ENCODE results near the gene MEIOC. TPM values are rescaled to one million over a fixed set of nuclear protein-coding genes. Genes with fewer than 3 reads are reported as not detected.

Gene MEIOC
- total and polyA plus RNA-seq, 2 of the 8 experiments (the other 6 are each of a cell fraction or from before 2014, with no cell fraction given): 4.2 to 4.8 TPM

DNA sequence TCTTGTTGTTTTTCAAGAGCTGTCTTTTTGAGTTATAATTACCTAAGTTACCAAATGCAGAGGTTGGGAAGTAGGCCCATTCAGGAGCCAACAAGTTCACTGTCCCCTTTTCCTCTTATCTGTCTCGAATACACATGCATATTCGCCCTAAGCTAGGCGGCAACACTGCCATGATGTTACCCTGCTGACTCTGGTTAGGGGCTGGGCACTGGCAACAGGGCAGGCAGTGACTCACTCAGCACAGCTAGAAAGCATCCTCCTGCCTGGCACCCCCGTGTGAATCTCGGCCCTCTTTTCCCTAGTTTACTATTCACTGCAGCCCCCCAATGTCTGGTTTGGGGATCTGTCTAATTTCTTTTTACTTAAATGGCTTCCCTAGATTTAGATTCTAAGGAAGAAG lies 66.0 kb downstream of the MEIOC start:
- Histone ChIP-seq H3K4me2 (ENCODE audit: insufficient read depth in 1 of 2, low read depth in 2 of 2, low read length in 2 of 2) (no peak overlapping the region), H3K23ac (ENCODE audit: insufficient read length) (no peak overlapping the region), H3K56ac (replicated peaks; ENCODE audit: insufficient read length, low read depth, low read length) (no peak overlapping the region), H3K27me3 (replicated peaks in 1 of 4; ENCODE audit: control insufficient read depth in 3 of 4, extremely low read depth in 1 of 4, insufficient read depth in 3 of 4, low read length in 3 of 4) (no peaks in the 10 kb centered on the region), H2BK120ac (replicated peaks; ENCODE audit: low read depth, low read length) (no peak overlapping the region), H3K4me1 (replicated peaks in 1 of 4; ENCODE audit: control insufficient read depth in 3 of 4, insufficient read depth in 4 of 4, low read length in 3 of 4) (no peaks in the 10 kb centered on the region), H4K8ac (ENCODE audit: extremely low read depth, insufficient read depth, low read length) (no peak overlapping the region), H2AK5ac (ENCODE audit: low read depth, low read length) (no peak overlapping the region), H2AFZ (ENCODE audit: low read length) (no peak overlapping the region), H4K20me1 (replicated peaks in 1 of 2; ENCODE audit: control insufficient read depth in 1 of 2, insufficient read depth in 2 of 2, low read length in 2 of 2) (no peaks in the 10 kb centered on the region), H4K5ac (ENCODE audit: insufficient read length, low read depth, low read length) (no peak overlapping the region), H2BK5ac (ENCODE audit: low read depth, low read length) (no peak overlapping the region), H3K79me1 (ENCODE audit: low read depth, low read length) (no peaks in the 10 kb centered on the region), H3K27ac (ENCODE audit: low read depth, low read length) (no peak overlapping the region), H2BK20ac (ENCODE audit: low read length) (no peak overlapping the region), H3K4me3 (ENCODE audit: extremely low read depth in 1 of 4, insufficient read depth in 2 of 4, low read depth in 3 of 4, low read length in 4 of 4) (no peak overlapping the region), H3K4ac (replicated peaks; ENCODE audit: insufficient read length, low read depth, low read length) (no peak overlapping the region), H2BK12ac (ENCODE audit: low read depth, low read length) (no peak overlapping the region), H4K91ac (replicated peaks; ENCODE audit: insufficient read length, low read length) (no peak overlapping the region), H3K36me3 (ENCODE audit: control insufficient read depth in 2 of 4, insufficient read depth in 4 of 4, low read length in 3 of 4) (peaks cover 6 to 18% (median 9%) of the 10 kb centered on the region in 4 experiments; a peak in 5 of 8 replicates), H3K9ac (replicated peaks in 1 of 4; ENCODE audit: extremely low read depth in 1 of 4, low read depth in 3 of 4, low read length in 3 of 4) (no peak overlapping the region), H3K18ac (ENCODE audit: extremely low read depth, low read length) (no peak overlapping the region), H3K9me3 (ENCODE audit: insufficient read depth in 2 of 2, low read depth in 1 of 2, low read length in 1 of 2) (no peaks in the 10 kb centered on the region), H3K23me2 (ENCODE audit: low read depth, low read length) (no peaks in the 10 kb centered on the region), H2BK15ac (ENCODE audit: low read length) (no peak overlapping the region), H3K79me2 (ENCODE audit: control insufficient read depth in 1 of 2, insufficient read depth in 2 of 2, low read length in 2 of 2) (no peaks in the 10 kb centered on the region), H3K14ac (ENCODE audit: insufficient read length) (no peak overlapping the region)
- ChIA-PET CTCF (ENCODE audit: partially characterized antibody) (interaction anchor here (0.6 to 1.5 kb wide), 5 partner anchors 15 to 52 kb away, joined by 3 to 5 read pairs (median 3); no protein-coding TSS in a partner anchor), POLR2A (ENCODE audit: partially characterized antibody) (no interaction called here)
- TF ChIP-seq KDM5A (IDR thresholded peaks at IDR 0.05; ENCODE audit: low read length): no peak
- TF ChIP-seq NRF1 (IDR thresholded peaks at IDR 0.05; ENCODE audit: low read depth, low read length): no peak
- TF ChIP-seq, protein P1, sequence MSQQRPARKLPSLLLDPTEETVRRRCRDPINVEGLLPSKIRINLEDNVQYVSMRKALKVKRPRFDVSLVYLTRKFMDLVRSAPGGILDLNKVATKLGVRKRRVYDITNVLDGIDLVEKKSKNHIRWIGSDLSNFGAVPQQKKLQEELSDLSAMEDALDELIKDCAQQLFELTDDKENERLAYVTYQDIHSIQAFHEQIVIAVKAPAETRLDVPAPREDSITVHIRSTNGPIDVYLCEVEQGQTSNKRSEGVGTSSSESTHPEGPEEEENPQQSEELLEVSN (IDR thresholded peaks at IDR 0.05): no peak
- TF ChIP-seq CBX8 (IDR thresholded peaks at IDR 0.05; ENCODE audit: borderline replicate concordance, low read depth, low read length): no peak
- no peak for TF ChIP-seq CTBP2 (IDR thresholded peaks at IDR 0.05; ENCODE audit: borderline replicate concordance, insufficient read depth, insufficient read length, low read length)
- TF ChIP-seq, protein P2, sequence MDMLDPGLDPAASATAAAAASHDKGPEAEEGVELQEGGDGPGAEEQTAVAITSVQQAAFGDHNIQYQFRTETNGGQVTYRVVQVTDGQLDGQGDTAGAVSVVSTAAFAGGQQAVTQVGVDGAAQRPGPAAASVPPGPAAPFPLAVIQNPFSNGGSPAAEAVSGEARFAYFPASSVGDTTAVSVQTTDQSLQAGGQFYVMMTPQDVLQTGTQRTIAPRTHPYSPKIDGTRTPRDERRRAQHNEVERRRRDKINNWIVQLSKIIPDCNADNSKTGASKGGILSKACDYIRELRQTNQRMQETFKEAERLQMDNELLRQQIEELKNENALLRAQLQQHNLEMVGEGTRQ (IDR thresholded peaks at IDR 0.05; ENCODE audit: low read length): no peak
- TF ChIP-seq RNF2 (IDR thresholded peaks at IDR 0.05; ENCODE audit: borderline replicate concordance, low read depth, low read length, missing control alignments, poor library complexity, severe bottlenecking): no peak
- no peak for TF ChIP-seq ZNF274 (IDR thresholded peaks at IDR 0.05; ENCODE audit: borderline replicate concordance, extremely low read depth, low read length)
- WGBS, 2 experiments (ENCODE audit: extremely low coverage in 1 of 2, insufficient coverage in 1 of 2, insufficient read length in 1 of 2, insufficient replicate concordance in 2 of 2, low coverage in 1 of 2, low lambda C conversion rate in 2 of 2, missing lambda C conversion rate in 1 of 2): 82% methylated on average over 5 of the region's 5 CpGs; no CpG with 5 or more reads in 1 of the 2 experiments
- FAIRE-seq: no peak
- no peak for DNase-seq (ENCODE audit: low read depth in 1 of 2, low spot score in 2 of 2)

Measured in H1 (cell line).